Measurements from ENCODE around the gene CPB2.

The CPB2 gene

DNA sequence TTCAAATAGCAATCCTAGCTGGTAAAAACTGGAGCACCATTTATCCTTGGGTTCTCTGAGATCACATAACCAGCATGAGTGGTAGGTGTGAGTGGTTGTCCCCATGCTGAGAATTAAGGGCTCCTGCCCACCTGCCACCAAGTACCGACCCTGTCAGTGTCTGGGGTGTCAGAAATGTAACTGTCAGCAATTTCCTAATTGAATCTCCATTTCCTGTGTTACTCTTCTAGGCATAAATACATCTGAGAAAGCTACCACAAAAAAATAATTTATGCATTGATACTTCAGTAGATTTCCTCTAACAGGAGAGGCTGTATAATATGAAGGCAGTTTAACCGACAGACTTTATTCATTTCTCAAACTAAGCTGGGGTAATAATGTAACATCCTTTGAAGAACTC lies 25.1 kb downstream of the CPB2 start:
- no peak for TF ChIP-seq EZH2 (IDR thresholded peaks at IDR 0.05; ENCODE audit: borderline replicate concordance, low read length)
- TF ChIP-seq, protein P1, sequence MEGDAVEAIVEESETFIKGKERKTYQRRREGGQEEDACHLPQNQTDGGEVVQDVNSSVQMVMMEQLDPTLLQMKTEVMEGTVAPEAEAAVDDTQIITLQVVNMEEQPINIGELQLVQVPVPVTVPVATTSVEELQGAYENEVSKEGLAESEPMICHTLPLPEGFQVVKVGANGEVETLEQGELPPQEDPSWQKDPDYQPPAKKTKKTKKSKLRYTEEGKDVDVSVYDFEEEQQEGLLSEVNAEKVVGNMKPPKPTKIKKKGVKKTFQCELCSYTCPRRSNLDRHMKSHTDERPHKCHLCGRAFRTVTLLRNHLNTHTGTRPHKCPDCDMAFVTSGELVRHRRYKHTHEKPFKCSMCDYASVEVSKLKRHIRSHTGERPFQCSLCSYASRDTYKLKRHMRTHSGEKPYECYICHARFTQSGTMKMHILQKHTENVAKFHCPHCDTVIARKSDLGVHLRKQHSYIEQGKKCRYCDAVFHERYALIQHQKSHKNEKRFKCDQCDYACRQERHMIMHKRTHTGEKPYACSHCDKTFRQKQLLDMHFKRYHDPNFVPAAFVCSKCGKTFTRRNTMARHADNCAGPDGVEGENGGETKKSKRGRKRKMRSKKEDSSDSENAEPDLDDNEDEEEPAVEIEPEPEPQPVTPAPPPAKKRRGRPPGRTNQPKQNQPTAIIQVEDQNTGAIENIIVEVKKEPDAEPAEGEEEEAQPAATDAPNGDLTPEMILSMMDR (IDR thresholded peaks at IDR 0.05; ENCODE audit: low read length): no peak
- Histone ChIP-seq H3K9me2 (ENCODE audit: low read depth, low read length) (no peaks in the 10 kb centered on the region), H3K9ac (ENCODE audit: low read length) (no peak overlapping the region), H3K27me3 (ENCODE audit: insufficient read depth, low read length) (no peaks in the 10 kb centered on the region), H3K9me3 (ENCODE audit: low read length) (no peaks in the 10 kb centered on the region), H3F3A (ENCODE audit: insufficient read depth, low read length) (no peaks in the 10 kb centered on the region), H2AFZ (ENCODE audit: low read length) (no peak overlapping the region), H3K27ac (ENCODE audit: low read depth, low read length, poor library complexity, severe bottlenecking) (no peak overlapping the region), H3K4me1 (ENCODE audit: insufficient read depth, low read length, severe bottlenecking) (no peaks in the 10 kb centered on the region), H3K4me2 (ENCODE audit: low read length) (no peak overlapping the region), H3K36me3 (ENCODE audit: insufficient read depth, low read length) (no peaks in the 10 kb centered on the region), H3K4me3 (ENCODE audit: low read depth, low read length, poor library complexity, severe bottlenecking) (no peak overlapping the region), H4K20me1 (ENCODE audit: insufficient read depth, low read length) (no peaks in the 10 kb centered on the region), H3K79me2 (ENCODE audit: insufficient read depth, low read length) (no peaks in the 10 kb centered on the region)

DNA sequence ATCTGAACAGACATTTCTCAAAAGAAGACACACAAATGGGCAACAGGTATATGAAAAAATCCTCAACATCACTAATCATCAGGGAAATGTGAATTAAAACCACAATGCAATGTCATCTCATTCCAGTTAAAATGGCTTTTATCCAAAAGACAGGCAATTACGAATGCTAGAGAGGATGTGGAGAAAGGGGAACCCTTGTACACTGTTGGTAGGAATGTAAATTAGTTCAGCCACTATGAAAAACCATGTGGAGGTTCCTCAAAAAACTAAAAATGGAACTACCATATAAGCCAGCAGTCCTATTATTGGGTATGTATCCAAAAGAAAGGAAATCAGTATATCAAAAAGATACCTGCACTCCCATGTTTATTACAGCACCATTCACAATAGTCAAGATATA lies 27.6 kb downstream of the CPB2 start:
- H3K9me2 ChIP-seq (ENCODE audit: low read depth, low read length): no peaks in the 10 kb centered on the region
- no peak overlapping the region for H2AFZ ChIP-seq (ENCODE audit: low read length)
- H3K9me3 ChIP-seq (ENCODE audit: low read length): no peaks in the 10 kb centered on the region
- H3K4me3 ChIP-seq (ENCODE audit: low read depth, low read length, poor library complexity, severe bottlenecking): no peak overlapping the region
- H3F3A ChIP-seq (ENCODE audit: insufficient read depth, low read length): no peaks in the 10 kb centered on the region
- no peaks in the 10 kb centered on the region for H3K79me2 ChIP-seq (ENCODE audit: insufficient read depth, low read length)
- no peaks in the 10 kb centered on the region for H3K36me3 ChIP-seq (ENCODE audit: insufficient read depth, low read length)
- H3K27me3 ChIP-seq (ENCODE audit: insufficient read depth, low read length): no peaks in the 10 kb centered on the region
- H3K4me2 ChIP-seq (ENCODE audit: low read length): no peak overlapping the region
- no peak overlapping the region for H3K9ac ChIP-seq (ENCODE audit: low read length)
- H3K4me1 ChIP-seq (ENCODE audit: insufficient read depth, low read length, severe bottlenecking): no peaks in the 10 kb centered on the region
- H3K27ac ChIP-seq (ENCODE audit: low read depth, low read length, poor library complexity, severe bottlenecking): no peak overlapping the region
- no peaks in the 10 kb centered on the region for H4K20me1 ChIP-seq (ENCODE audit: insufficient read depth, low read length)
- TF ChIP-seq EZH2 (IDR thresholded peaks at IDR 0.05; ENCODE audit: borderline replicate concordance, low read length): no peak
- TF ChIP-seq, protein P1 (IDR thresholded peaks at IDR 0.05; ENCODE audit: low read length): no peak

GRCh38 chr13:46076827-46077226 lies 28.0 kb downstream of the CPB2 start:
- H3K79me2 ChIP-seq (ENCODE audit: insufficient read depth, low read length): no peaks in the 10 kb centered on the region
- H3K4me1 ChIP-seq (ENCODE audit: insufficient read depth, low read length, severe bottlenecking): no peaks in the 10 kb centered on the region
- H3K27ac ChIP-seq (ENCODE audit: low read depth, low read length, poor library complexity, severe bottlenecking): no peak overlapping the region
- H3K36me3 ChIP-seq (ENCODE audit: insufficient read depth, low read length): no peaks in the 10 kb centered on the region
- no peaks in the 10 kb centered on the region for H4K20me1 ChIP-seq (ENCODE audit: insufficient read depth, low read length)
- no peaks in the 10 kb centered on the region for H3K9me3 ChIP-seq (ENCODE audit: low read length)
- no peaks in the 10 kb centered on the region for H3K27me3 ChIP-seq (ENCODE audit: insufficient read depth, low read length)
- no peak for TF ChIP-seq EZH2 (IDR thresholded peaks at IDR 0.05; ENCODE audit: borderline replicate concordance, low read length)
- TF ChIP-seq, protein P1 (IDR thresholded peaks at IDR 0.05; ENCODE audit: low read length): no peak
- no peaks in the 10 kb centered on the region for H3F3A ChIP-seq (ENCODE audit: insufficient read depth, low read length)
- H2AFZ ChIP-seq (ENCODE audit: low read length): no peak overlapping the region
- no peaks in the 10 kb centered on the region for H3K9me2 ChIP-seq (ENCODE audit: low read depth, low read length)
- H3K4me3 ChIP-seq (ENCODE audit: low read depth, low read length, poor library complexity, severe bottlenecking): no peak overlapping the region
- no peak overlapping the region for H3K9ac ChIP-seq (ENCODE audit: low read length)
- H3K4me2 ChIP-seq (ENCODE audit: low read length): no peak overlapping the region

All from OCI-LY1 (cell line).